ENCODE results near the gene FBXO8. TPM values are rescaled to one million over a fixed set of nuclear protein-coding genes. Genes with fewer than 3 reads are reported as not detected.
"Not testable (repeated sequence)": the region's sequence is repeated elsewhere in the genome, so short reads cannot be mapped to it uniquely, and the experiment has no call there.

The FBXO8 gene
- total RNA-seq, 2 donors from 2014 or later, result 6.4 to 12.4 TPM

- ATAC-seq (no peak), DNase-seq (ENCODE audit: low spot score in 2 of 2) (no peak)
- H3K9me3 Mint-ChIP-seq, result no peaks in the 10 kb centered on the region
Measured at GRCh38 chr4:174263445-174263736, 20.1 kb downstream of the FBXO8 start.

GRCh38 chr4:174262624-174263444 lies 20.6 kb downstream of the FBXO8 start:
- no peak for ATAC-seq
- DNase-seq (ENCODE audit: low spot score in 2 of 2), result no peak

More at GRCh38 chr4:174263445-174263736, 20.1 kb downstream of the FBXO8 start:
- H3K27ac Mint-ChIP-seq, result no peak overlapping the region
- no peaks in the 10 kb centered on the region for H3K36me3 Mint-ChIP-seq

GRCh38 chr4:174261432-174261831 lies 22.0 kb downstream of the FBXO8 start:
- not testable (repeated sequence) for ATAC-seq; DNase-seq (ENCODE audit: low spot score in 2 of 2); H3K27ac Mint-ChIP-seq

More at GRCh38 chr4:174262624-174263444, 20.6 kb downstream of the FBXO8 start:
- Mint-ChIP-seq H3K27ac (peak overlapping the region in 1 of 2 donors; percentile 52), H3K9me3 (no peaks in the 10 kb centered on the region), H3K36me3 (no peaks in the 10 kb centered on the region)

GRCh38 chr4:174260099-174260498 lies 23.4 kb downstream of the FBXO8 start:
- ATAC-seq (no peak), DNase-seq (ENCODE audit: low spot score in 2 of 2) (no peak)
- Mint-ChIP-seq H3K9me3 (no peaks in the 10 kb centered on the region), H3K36me3 (no peaks in the 10 kb centered on the region), H3K27ac (no peak overlapping the region)

More at GRCh38 chr4:174261432-174261831, 22.0 kb downstream of the FBXO8 start:
- not testable (repeated sequence) for H3K36me3 Mint-ChIP-seq, H3K9me3 Mint-ChIP-seq

- no peak overlapping the region for H3K27ac Mint-ChIP-seq
- ATAC-seq, result no peak
- no peaks in the 10 kb centered on the region for H3K36me3 Mint-ChIP-seq
- no peak for DNase-seq (ENCODE audit: low spot score in 2 of 2)
- H3K9me3 Mint-ChIP-seq, result no peaks in the 10 kb centered on the region
Measured at GRCh38 chr4:174259580-174259979, 23.9 kb downstream of the FBXO8 start.

GRCh38 chr4:174256277-174256713 lies 27.2 kb downstream of the FBXO8 start:
- no peak for ATAC-seq
- Mint-ChIP-seq H3K27ac (no peak overlapping the region), H3K9me3 (no peaks in the 10 kb centered on the region)

GRCh38 chr4:174255786-174256185 lies 27.7 kb downstream of the FBXO8 start:
- H3K27ac Mint-ChIP-seq, result no peak overlapping the region
- H3K9me3 Mint-ChIP-seq, result no peaks in the 10 kb centered on the region
- no peak for ATAC-seq
- DNase-seq (ENCODE audit: low spot score in 2 of 2), result no peak
- no peaks in the 10 kb centered on the region for H3K36me3 Mint-ChIP-seq

More at GRCh38 chr4:174256277-174256713, 27.2 kb downstream of the FBXO8 start:
- no peak for DNase-seq (ENCODE audit: low spot score in 2 of 2)
- no peaks in the 10 kb centered on the region for H3K36me3 Mint-ChIP-seq

GRCh38 chr4:174255374-174255773 lies 28.1 kb downstream of the FBXO8 start:
- H3K9me3 Mint-ChIP-seq, result no peaks in the 10 kb centered on the region
- H3K27ac Mint-ChIP-seq, result no peak overlapping the region
- ATAC-seq (no peak), DNase-seq (ENCODE audit: low spot score in 2 of 2) (no peak)
- H3K36me3 Mint-ChIP-seq, result no peaks in the 10 kb centered on the region

- Mint-ChIP-seq H3K36me3 (no peaks in the 10 kb centered on the region), H3K9me3 (no peaks in the 10 kb centered on the region), H3K27ac (no peak overlapping the region)
- no peak for DNase-seq (ENCODE audit: low spot score in 2 of 2)
- no peak for ATAC-seq
Measured at GRCh38 chr4:174254613-174255012, 28.9 kb downstream of the FBXO8 start.

- DNase-seq (ENCODE audit: low spot score in 2 of 2) (no peak), ATAC-seq (no peak)
- H3K9me3 Mint-ChIP-seq, result no peaks in the 10 kb centered on the region
- H3K27ac Mint-ChIP-seq, result no peak overlapping the region
- no peaks in the 10 kb centered on the region for H3K36me3 Mint-ChIP-seq
Measured at GRCh38 chr4:174252412-174252811, 31.1 kb downstream of the FBXO8 start.

- H3K36me3 Mint-ChIP-seq, result no peaks in the 10 kb centered on the region
- no peaks in the 10 kb centered on the region for H3K9me3 Mint-ChIP-seq
- H3K27ac Mint-ChIP-seq, result no peak overlapping the region
- ATAC-seq, result no peak
- no peak for DNase-seq (ENCODE audit: low spot score in 2 of 2)
Measured at GRCh38 chr4:174248407-174248806, 35.1 kb downstream of the FBXO8 start.

- no peak for ATAC-seq
- Mint-ChIP-seq H3K27ac (no peak overlapping the region), H3K36me3 (no peaks in the 10 kb centered on the region), H3K9me3 (no peaks in the 10 kb centered on the region)
- no peak for DNase-seq (ENCODE audit: low spot score in 2 of 2)
Measured at GRCh38 chr4:174245714-174246113, 37.8 kb downstream of the FBXO8 start.

- ATAC-seq, result peak in 1 of 2 donors; percentile 36
- Mint-ChIP-seq H3K36me3 (no peaks in the 10 kb centered on the region), H3K27ac (no peak overlapping the region), H3K9me3 (no peaks in the 10 kb centered on the region)
- no peak for DNase-seq (ENCODE audit: low spot score in 2 of 2)
Measured at GRCh38 chr4:174244441-174244840, 39.0 kb downstream of the FBXO8 start.

GRCh38 chr4:174241162-174241561 lies 42.3 kb downstream of the FBXO8 start:
- H3K27ac Mint-ChIP-seq, result no peak overlapping the region
- no peak for ATAC-seq
- peaks cover 0 to 5% of the 10 kb centered on the region in 2 donors for H3K36me3 Mint-ChIP-seq
- DNase-seq (ENCODE audit: low spot score in 2 of 2), result no peak
- no peaks in the 10 kb centered on the region for H3K9me3 Mint-ChIP-seq

- no peaks in the 10 kb centered on the region for H3K9me3 Mint-ChIP-seq
- no peak overlapping the region for H3K27ac Mint-ChIP-seq
- no peak for ATAC-seq
Measured at GRCh38 chr4:174236359-174236758, 47.1 kb downstream of the FBXO8 start.

GRCh38 chr4:174230680-174231079 lies 52.8 kb downstream of the FBXO8 start:
- no peak overlapping the region for H3K27ac Mint-ChIP-seq
- DNase-seq (ENCODE audit: low spot score in 2 of 2) (no peak), ATAC-seq (no peak)
- no peaks in the 10 kb centered on the region for H3K9me3 Mint-ChIP-seq
- H3K36me3 Mint-ChIP-seq, result no peaks in the 10 kb centered on the region

More at GRCh38 chr4:174236359-174236758, 47.1 kb downstream of the FBXO8 start:
- DNase-seq (ENCODE audit: low spot score in 2 of 2), result no peak
- peaks cover 0 to 5% of the 10 kb centered on the region in 2 donors for H3K36me3 Mint-ChIP-seq

GRCh38 chr4:174230148-174230547 lies 53.3 kb downstream of the FBXO8 start:
- DNase-seq (ENCODE audit: low spot score in 2 of 2) (no peak), ATAC-seq (no peak)
- Mint-ChIP-seq H3K9me3 (no peaks in the 10 kb centered on the region), H3K36me3 (no peaks in the 10 kb centered on the region), H3K27ac (no peak overlapping the region)

- ATAC-seq, result no peak
- no peaks in the 10 kb centered on the region for H3K9me3 Mint-ChIP-seq
- no peak for DNase-seq (ENCODE audit: low spot score in 2 of 2)
- no peaks in the 10 kb centered on the region for H3K36me3 Mint-ChIP-seq
- H3K27ac Mint-ChIP-seq, result no peak overlapping the region
Measured at GRCh38 chr4:174228988-174229387, 54.5 kb downstream of the FBXO8 start.

All from activated naive CD4-positive, alpha-beta T cell treated with anti-CD3 and anti-CD28 coated beads, Interleukin-2, amount 50 U/mL, for 72 hours (primary cell).